T-cell (primary cell): ENCODE measurements around the gene PLEKHA8. TPM values are rescaled to one million over a fixed set of nuclear protein-coding genes. Genes with fewer than 3 reads are reported as not detected.

Source experiments
- ATAC-seq, 4 experiments: fragments of 200-7000 bp in 3 of 4; fragments of 150-1000 bp in 1 of 4; cut with Tn5 transposase; replicated peaks in 1 of 4; 1 replicate in 3 of 4; 2 replicates in 1 of 4; pipeline ENCODE4 v1.10.0; 2021; ENCODE audit warnings: moderate library complexity in 3 of 4, mild to moderate bottlenecking in 2 of 4, moderate number of reproducible peaks in 1 of 4
- CTCF ChIA-PET, 2 donors: fragments of 300-600 bp; sonication (Branson Sonifier 250); formaldehyde crosslinking; loops; one replicate each; lab custom pipeline; 2022; ENCODE audit warnings: antibody characterized with exemption in 2 of 2; lab: Charles Lee
- POLR2A ChIA-PET, 2 donors: fragments of 300-600 bp; sonication (Branson Sonifier 250); formaldehyde crosslinking; loops; one replicate each; lab custom pipeline; 2022; ENCODE audit warnings: antibody characterized with exemption in 2 of 2; lab: Charles Lee
- DNase-seq, 35 experiments: peaks; one replicate each; pipeline versions ENCODE4 v3.0.0 to v3.0.0-alpha.2; 2013 to 2023
- H3K27ac ChIP-seq: one replicate; pipeline ENCODE4 v1.5.1; 2013; ENCODE audit warnings: low read length
- H3K27me3 ChIP-seq, 2 experiments: replicated peaks in 1 of 2; 1 replicate in 1 of 2; 2 replicates in 1 of 2; pipeline versions ENCODE4 v1.6.1 to v1.7.0; 2013; ENCODE audit warnings: low read length in 1 of 2, mixed read lengths in 1 of 2; ENCODE audit not compliant: control insufficient read depth in 2 of 2, insufficient read depth in 2 of 2; ENCODE audit errors: extremely low read depth in 1 of 2
- H3K36me3 ChIP-seq, 2 donors: 1 replicate in 1 of 2; 2 replicates in 1 of 2; pipeline versions ENCODE4 v1.6.1 to v1.7.0; 2013; ENCODE audit warnings: low read length in 1 of 2; ENCODE audit not compliant: control insufficient read depth in 2 of 2, insufficient read depth in 1 of 2; ENCODE audit errors: extremely low read depth in 1 of 2
- H3K4me1 ChIP-seq, 2 experiments: 1 replicate in 1 of 2; 2 replicates in 1 of 2; pipeline versions ENCODE4 v1.6.1 to v1.7.0; 2013; ENCODE audit warnings: low read length in 2 of 2, mixed read lengths in 1 of 2; ENCODE audit not compliant: insufficient read depth in 2 of 2, control insufficient read depth in 1 of 2; ENCODE audit errors: extremely low read depth in 1 of 2
- H3K4me3 ChIP-seq, 2 donors: 1 replicate in 1 of 2; 2 replicates in 1 of 2; pipeline versions ENCODE4 v1.5.1 to v1.7.0; 2013; ENCODE audit warnings: mild to moderate bottlenecking in 2 of 2, low read length in 1 of 2, moderate library complexity in 1 of 2; ENCODE audit not compliant: control insufficient read depth in 1 of 2; ENCODE audit errors: extremely low read depth in 1 of 2
- H3K9me3 ChIP-seq: 2 replicates; pipeline ENCODE4 v1.7.0; 2013
- H3K27ac Mint-ChIP-seq, 2 donors: one replicate each; pipeline ENCODE4 v1.8.0; 2020 to 2021; ENCODE audit warnings: mild to moderate bottlenecking in 2 of 2, mixed read lengths in 2 of 2
- H3K27me3 Mint-ChIP-seq, 2 donors: one replicate each; pipeline ENCODE4 v1.8.0; 2021 to 2022; ENCODE audit warnings: mixed read lengths in 2 of 2
- H3K36me3 Mint-ChIP-seq: one replicate; pipeline ENCODE4 v1.8.0; 2021; ENCODE audit warnings: mixed read lengths
- H3K4me1 Mint-ChIP-seq, 3 donors: one replicate each; pipeline ENCODE4 v1.8.0; 2020 to 2022; ENCODE audit warnings: mixed read lengths in 3 of 3, mild to moderate bottlenecking in 1 of 3
- H3K4me3 Mint-ChIP-seq, 3 donors: one replicate each; pipeline ENCODE4 v1.8.0; 2020 to 2022; ENCODE audit warnings: mild to moderate bottlenecking in 3 of 3, mixed read lengths in 3 of 3, moderate library complexity in 3 of 3
- H3K9me3 Mint-ChIP-seq, 3 donors: one replicate each; pipeline ENCODE4 v1.8.0; 2020 to 2022; ENCODE audit warnings: mixed read lengths in 3 of 3
- WGBS: methylation state at CpG from one replicate; pipeline ENCODE4 v1.1.5; 2013; ENCODE audit warnings: missing lambda C conversion rate; ENCODE audit not compliant: insufficient coverage; 5-methylcytosine and 5-hydroxymethylcytosine counted together
- total RNA-seq, 35 experiments: library from RNA in 6 of 35; stranded (reverse) in 6 of 35; fragments of 120-200 nt in 1 of 35; gene quantifications; one replicate each; pipeline versions ENCODE4 v1.2.1 to v1.2.4 and lab custom pipeline; 2013 to 2026

PLEKHA8 gene
- total RNA-seq, 5 donors from 2014 or later (not counting 1 experiment from before 2014, with no cell fraction given) = 8.6 to 11.2 (median 9.9) TPM

GRCh38 chr7:30155481-30155880 is 127.3 kb downstream of the PLEKHA8 start:
- H3K36me3 Mint-ChIP-seq = peaks cover 12% of the 10 kb centered on the region
- no peaks in the 10 kb centered on the region for H3K27me3 Mint-ChIP-seq
- peak overlapping the region in 1 of 2 donors; percentile 18 for H3K27ac Mint-ChIP-seq
- ATAC-seq = no peak
- H3K36me3 ChIP-seq = peaks cover 0 to 3% of the 10 kb centered on the region in 2 donors
- ChIA-PET POLR2A (interaction anchor here in 1 of 2 donors (0.6 kb wide), 1 partner anchor 217 kb away, joined by 3 read pairs; no protein-coding TSS in a partner anchor), CTCF (no interaction called here)
- peak overlapping the region in 1 of 3 donors; percentile 28 for H3K4me3 Mint-ChIP-seq
- no peak overlapping the region for H3K4me3 ChIP-seq
- no peak overlapping the region for H3K27ac ChIP-seq
- no peaks in the 10 kb centered on the region for H3K9me3 ChIP-seq
- peaks cover 29 to 30% of the 10 kb centered on the region in 2 experiments for H3K4me1 ChIP-seq
- no peak for DNase-seq
- peaks cover 37 to 40% (median 38%) of the 10 kb centered on the region in 3 donors for H3K4me1 Mint-ChIP-seq
- no peaks in the 10 kb centered on the region for H3K27me3 ChIP-seq
- WGBS = 86% methylated on average over 7 of the region's 8 CpGs
- no peaks in the 10 kb centered on the region for H3K9me3 Mint-ChIP-seq

GRCh38 chr7:30157204-30157603 is 129.0 kb downstream of the PLEKHA8 start:
- Histone ChIP-seq H3K36me3 (peaks cover 0 to 3% of the 10 kb centered on the region in 2 donors), H3K4me3 (no peak overlapping the region), H3K9me3 (no peaks in the 10 kb centered on the region), H3K27ac (no peak overlapping the region), H3K27me3 (no peaks in the 10 kb centered on the region), H3K4me1 (peaks cover 29 to 39% of the 10 kb centered on the region in 2 experiments)
- ChIA-PET CTCF (interaction anchor here in 1 of 2 donors (0.8 kb wide), 1 partner anchor 34 kb away, joined by 3 read pairs; no protein-coding TSS in a partner anchor), POLR2A (no interaction called here)
- peak in 32 of 35 experiments; percentile 17 to 70 (median 45) for DNase-seq
- 11% methylated on average over 3 of the region's 9 CpGs for WGBS
- Mint-ChIP-seq H3K27ac (peak overlapping the region in 1 of 2 donors; percentile 19), H3K27me3 (no peaks in the 10 kb centered on the region), H3K36me3 (peaks cover 2% of the 10 kb centered on the region), H3K4me1 (peaks cover 46 to 47% (median 47%) of the 10 kb centered on the region in 3 donors), H3K9me3 (no peaks in the 10 kb centered on the region), H3K4me3 (peak overlapping the region in 1 of 3 donors; percentile 40)
- ATAC-seq = peak; percentile 76 to 96 (median 86)

GRCh38 chr7:30159163-30159562 is 131.0 kb downstream of the PLEKHA8 start:
- Histone ChIP-seq H3K27me3 (no peaks in the 10 kb centered on the region), H3K4me1 (peaks cover 45 to 53% of the 10 kb centered on the region in 2 experiments), H3K27ac (no peak overlapping the region), H3K4me3 (no peak overlapping the region), H3K36me3 (no peaks in the 10 kb centered on the region), H3K9me3 (no peaks in the 10 kb centered on the region)
- peaks cover 64 to 67% (median 64%) of the 10 kb centered on the region in 3 donors for H3K4me1 Mint-ChIP-seq
- no peak for ATAC-seq
- WGBS = 67% methylated on average over 1 of the region's 4 CpGs
- H3K4me3 Mint-ChIP-seq = peak overlapping the region in 1 of 3 donors; percentile 0
- no peak overlapping the region for H3K27ac Mint-ChIP-seq
- H3K27me3 Mint-ChIP-seq = no peaks in the 10 kb centered on the region
- no peaks in the 10 kb centered on the region for H3K36me3 Mint-ChIP-seq
- DNase-seq = no peak
- ChIA-PET POLR2A (no interaction called here), CTCF (interaction anchor here in 1 of 2 donors (0.6 kb wide), 1 partner anchor 456 kb away, joined by 3 read pairs; no protein-coding TSS in a partner anchor)
- no peaks in the 10 kb centered on the region for H3K9me3 Mint-ChIP-seq

- H3K4me3 ChIP-seq = no peak overlapping the region
- H3K36me3 ChIP-seq = no peaks in the 10 kb centered on the region
- Mint-ChIP-seq H3K9me3 (no peaks in the 10 kb centered on the region), H3K27ac (no peak overlapping the region), H3K4me3 (peak overlapping the region in 1 of 3 donors; percentile 0), H3K4me1 (peaks cover 66 to 72% (median 69%) of the 10 kb centered on the region in 3 donors), H3K36me3 (no peaks in the 10 kb centered on the region), H3K27me3 (no peaks in the 10 kb centered on the region)
- no peaks in the 10 kb centered on the region for H3K9me3 ChIP-seq
- no peaks in the 10 kb centered on the region for H3K27me3 ChIP-seq
- H3K4me1 ChIP-seq = peaks cover 46 to 53% of the 10 kb centered on the region in 2 experiments
- peak in 2 of 35 experiments; percentile 19 to 20 for DNase-seq
- ATAC-seq = peak; percentile 21 to 33 (median 28)
- 10% methylated on average over 2 of the region's 6 CpGs for WGBS
- H3K27ac ChIP-seq = no peak overlapping the region
- CTCF ChIA-PET = interaction anchor here in 1 of 2 donors (0.6 kb wide), 1 partner anchor 455 kb away, joined by 3 read pairs; no protein-coding TSS in a partner anchor
- POLR2A ChIA-PET = no interaction called here
Measured at GRCh38 chr7:30159698-30160143, 131.5 kb downstream of the PLEKHA8 start.

GRCh38 chr7:30160329-30160728 is 132.1 kb downstream of the PLEKHA8 start:
- Histone ChIP-seq H3K36me3 (no peaks in the 10 kb centered on the region), H3K9me3 (no peaks in the 10 kb centered on the region), H3K4me1 (peaks cover 46 to 53% of the 10 kb centered on the region in 2 experiments), H3K27ac (no peak overlapping the region), H3K4me3 (no peak overlapping the region), H3K27me3 (no peaks in the 10 kb centered on the region)
- WGBS = 100% methylated on average over 1 of the region's 2 CpGs
- Mint-ChIP-seq H3K4me1 (peaks cover 65 to 71% (median 70%) of the 10 kb centered on the region in 3 donors), H3K27me3 (no peaks in the 10 kb centered on the region), H3K27ac (peak overlapping the region in 1 of 2 donors; percentile 3), H3K36me3 (no peaks in the 10 kb centered on the region), H3K4me3 (peak overlapping the region in 1 of 3 donors; percentile 0), H3K9me3 (no peaks in the 10 kb centered on the region)
- POLR2A ChIA-PET = no interaction called here
- CTCF ChIA-PET = no interaction called here
- DNase-seq (no peak), ATAC-seq (no peak)

- no peak overlapping the region for H3K4me3 ChIP-seq
- Mint-ChIP-seq H3K4me3 (peak overlapping the region in 2 of 3 donors; percentile 25 to 67), H3K27me3 (no peaks in the 10 kb centered on the region), H3K27ac (peak overlapping the region; percentile 53 to 75), H3K4me1 (peaks cover 53 to 60% (median 60%) of the 10 kb centered on the region in 3 donors), H3K9me3 (no peaks in the 10 kb centered on the region), H3K36me3 (no peaks in the 10 kb centered on the region)
- H3K27ac ChIP-seq = peak overlapping the region; percentile 37
- no peaks in the 10 kb centered on the region for H3K36me3 ChIP-seq
- POLR2A ChIA-PET = interaction anchor here in 1 of 2 donors (0.7 kb wide), 1 partner anchor 26 kb away, joined by 4 read pairs; no protein-coding TSS in a partner anchor
- no CpG with 5 or more reads among the region's 3 CpGs for WGBS
- H3K9me3 ChIP-seq = no peaks in the 10 kb centered on the region
- ATAC-seq (no peak), DNase-seq (peak in 1 of 35 experiments; percentile 19)
- H3K4me1 ChIP-seq = peaks cover 34 to 45% of the 10 kb centered on the region in 2 experiments
- CTCF ChIA-PET = interaction anchor here in 1 of 2 donors (1.0 kb wide), 1 partner anchor 188 kb away, joined by 3 read pairs; no protein-coding TSS in a partner anchor
- no peaks in the 10 kb centered on the region for H3K27me3 ChIP-seq
Measured at GRCh38 chr7:30162133-30162532, 133.9 kb downstream of the PLEKHA8 start.
